Omental fat pad (tissue), 4 donors: ENCODE measurements around the gene LPP. TPM values are rescaled to one million over a fixed set of nuclear protein-coding genes. Genes with fewer than 3 reads are reported as not detected.
"Not testable (repeated sequence)": the region's sequence is repeated elsewhere in the genome, so short reads cannot be mapped to it uniquely, and the experiment has no call there.

ENCODE experiments used
- ATAC-seq: fragments of 150-250 bp; one replicate; pipeline ENCODE4 v1.9.1; 2016; ENCODE audit warnings: mild to moderate bottlenecking, moderate library complexity; ENCODE audit not compliant: low FRiP score
- DNase-seq: peaks from one replicate; pipeline ENCODE4 v3.0.0-alpha.2; 2019; ENCODE audit warnings: low spot score
- total RNA-seq, 4 donors: library from RNA; depleted of rRNA; stranded (reverse); fragments of >200 nt; gene quantifications; one replicate each; pipeline ENCODE4 v1.1.0, GENCODE V29; 2016
- TF ChIP-seq, protein P1 (sequence below), 3 donors: fragments of 450-650 bp; IDR thresholded peaks; one replicate each; pipeline ENCODE4 v1.5.1; 2016 to 2017; ENCODE audit warnings: antibody characterized with exemption in 3 of 3, mild to moderate bottlenecking in 3 of 3, moderate library complexity in 2 of 3

The LPP gene
- total RNA-seq, 4 donors from 2014 or later = 113 to 302 (median 126) TPM

DNA sequence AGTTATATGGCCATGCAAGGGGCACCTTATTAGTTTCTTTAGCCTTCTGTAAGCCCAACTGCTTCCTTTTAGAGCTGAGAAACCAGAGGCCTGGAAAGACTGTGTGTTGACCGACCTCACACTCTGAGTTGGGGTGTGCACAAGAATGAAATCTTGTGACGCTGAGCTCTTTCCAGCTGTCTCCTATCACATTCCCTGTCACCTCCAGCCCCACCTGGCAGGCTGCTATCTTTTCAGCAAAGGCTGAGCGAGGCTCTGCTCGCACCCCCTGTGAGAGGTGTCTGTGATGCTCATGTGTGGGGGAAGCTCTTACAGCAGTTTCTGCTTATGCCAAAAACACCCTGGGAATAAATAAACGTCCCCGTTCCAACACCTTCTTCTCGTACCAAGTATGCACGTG, 27.0 kb upstream of the LPP start:
- ATAC-seq (no peak), DNase-seq (no peak)

DNA sequence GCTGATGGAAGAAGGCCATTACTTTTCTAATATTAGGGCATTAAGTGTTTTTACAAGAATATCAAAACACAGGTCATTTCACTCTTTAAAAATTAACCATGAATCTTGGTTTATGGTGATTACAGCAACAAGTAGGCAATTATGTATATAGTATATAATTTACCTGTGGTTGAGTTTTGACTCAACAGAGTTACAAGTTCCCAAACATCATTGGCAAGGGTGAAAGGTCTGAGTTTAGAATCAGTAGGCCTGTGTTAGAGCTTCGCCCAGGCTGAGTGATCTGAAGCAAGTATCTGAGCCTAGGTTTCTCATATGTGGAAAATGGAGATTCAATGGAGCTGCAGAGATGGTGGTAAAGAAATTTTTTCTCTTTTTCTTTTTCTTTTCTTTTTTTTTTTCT, 25.1 kb upstream of the LPP start:
- TF ChIP-seq, protein P1, sequence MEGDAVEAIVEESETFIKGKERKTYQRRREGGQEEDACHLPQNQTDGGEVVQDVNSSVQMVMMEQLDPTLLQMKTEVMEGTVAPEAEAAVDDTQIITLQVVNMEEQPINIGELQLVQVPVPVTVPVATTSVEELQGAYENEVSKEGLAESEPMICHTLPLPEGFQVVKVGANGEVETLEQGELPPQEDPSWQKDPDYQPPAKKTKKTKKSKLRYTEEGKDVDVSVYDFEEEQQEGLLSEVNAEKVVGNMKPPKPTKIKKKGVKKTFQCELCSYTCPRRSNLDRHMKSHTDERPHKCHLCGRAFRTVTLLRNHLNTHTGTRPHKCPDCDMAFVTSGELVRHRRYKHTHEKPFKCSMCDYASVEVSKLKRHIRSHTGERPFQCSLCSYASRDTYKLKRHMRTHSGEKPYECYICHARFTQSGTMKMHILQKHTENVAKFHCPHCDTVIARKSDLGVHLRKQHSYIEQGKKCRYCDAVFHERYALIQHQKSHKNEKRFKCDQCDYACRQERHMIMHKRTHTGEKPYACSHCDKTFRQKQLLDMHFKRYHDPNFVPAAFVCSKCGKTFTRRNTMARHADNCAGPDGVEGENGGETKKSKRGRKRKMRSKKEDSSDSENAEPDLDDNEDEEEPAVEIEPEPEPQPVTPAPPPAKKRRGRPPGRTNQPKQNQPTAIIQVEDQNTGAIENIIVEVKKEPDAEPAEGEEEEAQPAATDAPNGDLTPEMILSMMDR (IDR thresholded peaks at IDR 0.05) = no peak
- ATAC-seq (no peak), DNase-seq (no peak)

More for the DNA sequence above, 27.0 kb upstream of the LPP start:
- TF ChIP-seq, protein P1 (IDR thresholded peaks at IDR 0.05) = no peak

DNA sequence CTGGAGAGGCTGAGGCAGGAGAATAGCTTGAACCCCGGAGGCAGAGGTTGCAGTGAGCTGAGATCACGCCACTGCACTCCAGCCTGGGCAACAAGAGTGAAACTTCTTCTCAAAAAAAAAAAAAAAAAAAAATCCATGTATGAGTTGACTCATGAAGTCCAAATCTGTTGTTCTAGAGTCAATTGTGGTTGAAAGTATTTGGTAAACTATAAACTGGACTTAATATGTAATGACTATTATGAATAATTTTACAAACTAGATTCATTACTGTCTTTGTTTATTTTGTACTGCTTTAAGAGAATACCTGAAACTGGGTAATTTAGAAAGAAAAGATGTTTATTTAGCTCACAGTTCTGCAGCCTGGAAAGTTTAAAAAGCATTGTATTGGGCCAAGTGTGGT, 22.9 kb upstream of the LPP start:
- DNase-seq, ATAC-seq: not testable (repeated sequence)

DNA sequence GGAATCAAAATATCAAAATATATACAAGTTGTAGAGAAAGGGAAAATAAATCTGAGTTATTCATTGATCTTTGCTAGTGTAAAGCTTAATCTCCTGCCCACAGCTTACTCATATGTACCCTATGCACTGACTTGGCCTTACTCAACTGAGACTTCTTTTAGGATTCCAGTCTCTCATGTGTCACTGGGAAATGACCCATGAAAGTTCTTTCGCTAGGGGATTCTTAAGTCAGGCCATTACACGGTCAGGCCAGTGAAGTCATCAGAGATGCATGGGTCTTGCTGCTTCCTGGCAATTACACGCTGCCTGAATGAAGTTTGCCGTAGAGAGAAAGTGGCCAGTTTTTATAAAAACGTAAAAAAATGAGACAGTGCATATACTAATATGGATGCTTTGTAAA, 20.7 kb upstream of the LPP start:
- ATAC-seq (no peak), DNase-seq (no peak)
- TF ChIP-seq, protein P1 (IDR thresholded peaks at IDR 0.05) = no peak

DNA sequence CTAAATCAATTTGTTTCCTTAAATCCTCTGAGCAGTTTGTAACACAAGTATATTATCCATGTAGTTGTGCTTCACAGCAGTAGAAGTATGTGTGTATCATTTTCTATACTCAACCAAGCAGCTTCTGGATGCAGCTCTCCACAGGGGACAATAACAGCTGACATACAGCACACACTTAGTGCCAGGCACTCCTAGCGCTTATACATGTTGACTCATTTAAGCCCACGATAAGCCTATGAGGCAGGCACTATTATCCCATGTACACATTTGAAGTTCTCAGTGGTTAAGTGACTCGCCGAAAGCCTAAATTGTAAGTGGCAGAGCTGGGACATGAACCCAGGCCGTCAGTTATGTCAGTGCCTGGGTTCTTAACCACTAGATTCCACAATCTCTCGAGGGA, 20.3 kb upstream of the LPP start:
- TF ChIP-seq, protein P1 (IDR thresholded peaks at IDR 0.05) = no peak
- no peak for ATAC-seq
- no peak for DNase-seq

DNA sequence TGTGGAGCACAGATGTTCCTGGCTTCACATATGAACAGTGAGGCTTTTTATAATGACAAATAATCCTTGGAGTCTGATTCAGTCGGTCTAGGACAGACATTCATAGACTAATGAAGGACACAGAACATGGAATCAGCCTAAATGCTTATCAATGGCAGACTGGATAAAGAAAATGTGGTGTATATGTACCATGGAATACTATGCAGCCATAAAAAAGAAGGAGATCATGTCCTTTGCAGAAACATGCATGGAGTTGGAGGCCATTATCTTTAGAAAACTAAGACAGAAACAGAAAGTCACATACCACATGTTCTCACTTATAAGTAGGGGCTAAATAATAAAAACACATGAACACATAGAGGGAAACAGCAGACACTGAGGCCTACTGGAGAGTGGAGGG, 19.9 kb upstream of the LPP start:
- no peak for DNase-seq
- ATAC-seq = no peak
- TF ChIP-seq, protein P1 (IDR thresholded peaks at IDR 0.05) = no peak

DNA sequence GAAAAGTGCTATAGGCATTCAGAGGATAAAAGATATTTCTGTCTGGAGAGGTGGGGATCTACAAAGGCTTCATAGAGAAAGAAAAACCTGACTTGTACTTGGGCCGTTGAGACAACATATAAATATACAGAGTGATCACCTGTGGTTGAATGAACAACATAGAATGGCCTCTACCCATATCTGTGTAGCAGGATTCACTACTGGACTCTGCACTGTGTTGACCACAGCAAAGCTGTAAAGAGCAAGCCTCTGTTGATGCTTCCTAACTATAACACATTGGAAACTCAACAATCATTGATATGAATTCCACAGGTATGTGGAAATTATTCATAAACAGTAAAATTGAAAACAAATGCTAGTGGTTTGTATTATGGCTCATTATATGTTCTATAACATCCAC, 19.1 kb upstream of the LPP start:
- DNase-seq = no peak
- no peak for ATAC-seq
- TF ChIP-seq, protein P1 (IDR thresholded peaks at IDR 0.05) = no peak

DNA sequence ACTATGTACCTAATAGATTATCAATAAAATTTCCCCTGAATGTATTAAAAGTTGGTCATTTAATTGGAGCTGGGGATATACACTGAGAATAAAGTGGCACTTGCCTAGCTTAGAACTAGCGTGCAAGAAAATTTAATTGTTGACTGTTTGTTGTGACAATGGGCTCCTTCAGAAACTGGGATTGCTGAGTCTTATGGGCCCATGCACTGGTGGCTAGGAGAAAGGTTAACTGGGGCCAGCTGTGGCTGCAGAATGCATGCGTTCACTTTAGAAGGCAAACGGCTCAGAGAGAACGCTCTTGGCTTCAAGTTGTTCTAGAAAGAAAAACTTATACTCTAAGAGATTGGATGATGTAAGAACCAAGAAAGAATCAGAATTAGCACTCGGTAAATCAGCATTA, 18.7 kb upstream of the LPP start:
- DNase-seq (no peak), ATAC-seq (no peak)
- TF ChIP-seq, protein P1 (IDR thresholded peaks at IDR 0.05) = no peak
